A549 (cell line): ENCODE results near the gene RGP1.

Experiments
- BHLHE40 ChIP-seq: IDR thresholded peaks from 2 replicates; pipeline ENCODE4 v1.6.1; 2012; ENCODE audit warnings: low read depth, low read length, inconsistent platforms
- CTCF ChIP-seq: fragments of >200 bp; sonication (Bioruptor Twin); formaldehyde crosslinking; IDR thresholded peaks from 3 replicates; pipeline ENCODE4 v1.5.1; 2016
- ELK1 ChIP-seq: fragments of 150-350 bp; IDR thresholded peaks from 2 replicates; pipeline ENCODE4 v1.6.1; 2014; ENCODE audit warnings: low read depth, mild to moderate bottlenecking, low read length
- EP300 ChIP-seq, 2 experiments: fragments of >200 bp; sonication (Bioruptor Twin); formaldehyde crosslinking; IDR thresholded peaks; 2 replicates in 1 of 2; 3 replicates in 1 of 2; pipeline ENCODE4 v1.6.1; 2016 to 2017
- ESRRA ChIP-seq: fragments of 150-350 bp; IDR thresholded peaks from 2 replicates; pipeline ENCODE4 v1.6.1; 2014; ENCODE audit warnings: mild to moderate bottlenecking, low read length, borderline replicate concordance
- MAFK ChIP-seq: fragments of 450-650 bp; IDR thresholded peaks from 2 replicates; pipeline ENCODE4 v1.6.1; 2014; ENCODE audit not compliant: partially characterized antibody
- RCOR1 ChIP-seq: fragments of 150-350 bp; IDR thresholded peaks from 2 replicates; pipeline ENCODE4 v1.6.1; 2014; ENCODE audit warnings: antibody characterized with exemption, low read length, low read depth
- RFX5 ChIP-seq: fragments of 450-650 bp; IDR thresholded peaks from 2 replicates; pipeline ENCODE4 v1.7.1; 2014; ENCODE audit warnings: antibody characterized with exemption, mild to moderate bottlenecking, moderate library complexity
- SMC3 ChIP-seq: fragments of >200 bp; sonication (Bioruptor Twin); formaldehyde crosslinking; IDR thresholded peaks from 3 replicates; pipeline ENCODE4 v1.6.1; 2018; ENCODE audit warnings: inconsistent platforms
- TF ChIP-seq, protein P1 (sequence below): IDR thresholded peaks from 2 replicates; pipeline ENCODE4 v1.6.1; 2012
- TF ChIP-seq, protein P2 (sequence below): fragments of 250-450 bp; sonication (Bioruptor Pico); IDR thresholded peaks from 2 replicates; pipeline ENCODE4 v1.5.0; 2021; ENCODE audit warnings: mild to moderate bottlenecking, moderate library complexity, borderline replicate concordance

GRCh38 chr9:35797311-35798109, 48.4 kb downstream of the RGP1 start:
- TF ChIP-seq EP300 (IDR thresholded peaks at IDR 0.05) (no peak), RFX5 (no peak), BHLHE40 (no peak), RCOR1 (no peak), CTCF (no peak), ELK1 (no peak), ESRRA (no peak), SMC3 (no peak), MAFK (no peak)
- TF ChIP-seq, protein P1, sequence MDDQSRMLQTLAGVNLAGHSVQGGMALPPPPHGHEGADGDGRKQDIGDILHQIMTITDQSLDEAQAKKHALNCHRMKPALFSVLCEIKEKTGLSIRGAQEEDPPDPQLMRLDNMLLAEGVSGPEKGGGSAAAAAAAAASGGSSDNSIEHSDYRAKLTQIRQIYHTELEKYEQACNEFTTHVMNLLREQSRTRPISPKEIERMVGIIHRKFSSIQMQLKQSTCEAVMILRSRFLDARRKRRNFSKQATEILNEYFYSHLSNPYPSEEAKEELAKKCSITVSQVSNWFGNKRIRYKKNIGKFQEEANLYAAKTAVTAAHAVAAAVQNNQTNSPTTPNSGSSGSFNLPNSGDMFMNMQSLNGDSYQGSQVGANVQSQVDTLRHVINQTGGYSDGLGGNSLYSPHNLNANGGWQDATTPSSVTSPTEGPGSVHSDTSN = no peak
- TF ChIP-seq, protein P2, sequence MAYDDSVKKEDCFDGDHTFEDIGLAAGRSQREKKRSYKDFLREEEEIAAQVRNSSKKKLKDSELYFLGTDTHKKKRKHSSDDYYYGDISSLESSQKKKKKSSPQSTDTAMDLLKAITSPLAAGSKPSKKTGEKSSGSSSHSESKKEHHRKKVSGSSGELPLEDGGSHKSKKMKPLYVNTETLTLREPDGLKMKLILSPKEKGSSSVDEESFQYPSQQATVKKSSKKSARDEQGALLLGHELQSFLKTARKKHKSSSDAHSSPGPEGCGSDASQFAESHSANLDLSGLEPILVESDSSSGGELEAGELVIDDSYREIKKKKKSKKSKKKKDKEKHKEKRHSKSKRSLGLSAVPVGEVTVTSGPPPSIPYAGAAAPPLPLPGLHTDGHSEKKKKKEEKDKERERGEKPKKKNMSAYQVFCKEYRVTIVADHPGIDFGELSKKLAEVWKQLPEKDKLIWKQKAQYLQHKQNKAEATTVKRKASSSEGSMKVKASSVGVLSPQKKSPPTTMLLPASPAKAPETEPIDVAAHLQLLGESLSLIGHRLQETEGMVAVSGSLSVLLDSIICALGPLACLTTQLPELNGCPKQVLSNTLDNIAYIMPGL (CRISPR knock-in tag) = no peak
